Measurements from ENCODE around the gene AUTS2. TPM values are rescaled to one million over a fixed set of nuclear protein-coding genes. Genes with fewer than 3 reads are reported as not detected.

AUTS2 gene
- total and polyA plus RNA-seq, 2 of the 8 experiments (the other 6 are each of a cell fraction or from before 2014, with no cell fraction given), result 25.9 to 101 TPM

DNA sequence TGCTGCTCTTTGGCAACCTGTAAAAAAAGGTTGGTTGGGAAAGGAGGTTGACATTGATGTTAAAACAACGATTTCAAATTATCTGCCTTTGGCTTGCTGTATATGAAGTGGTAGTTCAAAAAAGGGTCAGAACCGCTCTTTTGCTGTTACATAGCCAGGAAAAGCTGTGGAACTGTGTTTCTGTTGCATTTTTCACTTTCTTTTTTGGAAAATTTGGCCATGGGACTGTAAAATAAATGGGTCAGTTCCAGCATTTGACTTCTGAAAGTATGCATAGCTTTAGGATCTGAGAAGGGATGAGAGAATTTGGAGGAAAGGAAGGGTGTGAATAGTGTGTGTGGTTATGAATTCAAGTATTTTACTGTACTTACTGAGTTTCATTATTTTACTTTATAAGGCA, 7.3 kb downstream of the AUTS2 start:
- no peak overlapping the region for H3K14ac ChIP-seq (ENCODE audit: insufficient read length)
- peaks cover 2% of the 10 kb centered on the region; the same call in 1 of the 2 replicates for H3K79me1 ChIP-seq (ENCODE audit: low read depth, low read length)
- no peak for FAIRE-seq
- H2BK12ac ChIP-seq (ENCODE audit: low read depth, low read length), result no peak overlapping the region
- H3K4me2 ChIP-seq (ENCODE audit: insufficient read depth in 1 of 2, low read depth in 2 of 2, low read length in 2 of 2), result no peak overlapping the region
- peaks cover 28 to 41% of the 10 kb centered on the region in 2 experiments for H4K20me1 ChIP-seq (replicated peaks in 1 of 2; ENCODE audit: control insufficient read depth in 1 of 2, insufficient read depth in 2 of 2, low read length in 2 of 2)
- H3K9me3 ChIP-seq (ENCODE audit: insufficient read depth in 2 of 2, low read depth in 1 of 2, low read length in 1 of 2), result no peaks in the 10 kb centered on the region
- H3K27ac ChIP-seq (ENCODE audit: low read depth, low read length), result no peak overlapping the region
- WGBS, 2 experiments (ENCODE audit: extremely low coverage in 1 of 2, insufficient coverage in 1 of 2, insufficient read length in 1 of 2, insufficient replicate concordance in 2 of 2, low coverage in 1 of 2, low lambda C conversion rate in 2 of 2, missing lambda C conversion rate in 1 of 2), result 33% methylated on average over 2 of the region's 2 CpGs; no CpG with 5 or more reads in 1 of the 2 experiments
- H3K23me2 ChIP-seq (ENCODE audit: low read depth, low read length), result peaks cover 4% of the 10 kb centered on the region; the same call in 1 of the 2 replicates
- H2BK20ac ChIP-seq (ENCODE audit: low read length), result no peak overlapping the region
- H3K4ac ChIP-seq (replicated peaks; ENCODE audit: insufficient read length, low read depth, low read length), result no peak overlapping the region
- H4K91ac ChIP-seq (replicated peaks; ENCODE audit: insufficient read length, low read length), result no peak overlapping the region
- H3K4me3 ChIP-seq (ENCODE audit: extremely low read depth in 1 of 4, insufficient read depth in 2 of 4, low read depth in 3 of 4, low read length in 4 of 4), result no peak overlapping the region
- no peak overlapping the region for H4K8ac ChIP-seq (ENCODE audit: extremely low read depth, insufficient read depth, low read length)
- ChIA-PET POLR2A (ENCODE audit: partially characterized antibody) (no interaction called here), CTCF (ENCODE audit: partially characterized antibody) (no interaction called here)
- H2BK15ac ChIP-seq (ENCODE audit: low read length), result no peak overlapping the region
- H3K23ac ChIP-seq (ENCODE audit: insufficient read length), result no peak overlapping the region
- H2BK5ac ChIP-seq (ENCODE audit: low read depth, low read length), result no peak overlapping the region
- H3K56ac ChIP-seq (replicated peaks; ENCODE audit: insufficient read length, low read depth, low read length), result no peak overlapping the region
- H4K5ac ChIP-seq (ENCODE audit: insufficient read length, low read depth, low read length), result no peak overlapping the region
- H3K36me3 ChIP-seq (ENCODE audit: control insufficient read depth in 2 of 4, insufficient read depth in 4 of 4, low read length in 3 of 4), result no peaks in the 10 kb centered on the region; a peak in 1 of 8 replicates
- H3K18ac ChIP-seq (ENCODE audit: extremely low read depth, low read length), result no peak overlapping the region
- H2BK120ac ChIP-seq (replicated peaks; ENCODE audit: low read depth, low read length), result no peak overlapping the region
- no peak overlapping the region for H2AFZ ChIP-seq (ENCODE audit: low read length)
- no peak overlapping the region for H3K9ac ChIP-seq (replicated peaks in 1 of 4; ENCODE audit: extremely low read depth in 1 of 4, low read depth in 3 of 4, low read length in 3 of 4)
- no peak overlapping the region for H2AK5ac ChIP-seq (ENCODE audit: low read depth, low read length)
- H3K4me1 ChIP-seq (replicated peaks in 1 of 4; ENCODE audit: control insufficient read depth in 3 of 4, insufficient read depth in 4 of 4, low read length in 3 of 4), result peaks cover 0 to 11% (median 3%) of the 10 kb centered on the region in 4 experiments; a peak in 4 of 7 replicates
- peaks cover 0 to 7% of the 10 kb centered on the region in 2 experiments; a peak in 1 of 4 replicates for H3K79me2 ChIP-seq (ENCODE audit: control insufficient read depth in 1 of 2, insufficient read depth in 2 of 2, low read length in 2 of 2)
- no peak for DNase-seq (ENCODE audit: low read depth in 1 of 2, low spot score in 2 of 2)
- H3K27me3 ChIP-seq (replicated peaks in 1 of 4; ENCODE audit: control insufficient read depth in 3 of 4, extremely low read depth in 1 of 4, insufficient read depth in 3 of 4, low read length in 3 of 4), result peaks cover 84 to 98% (median 92%) of the 10 kb centered on the region in 4 experiments
- TF ChIP-seq CBX8 (IDR thresholded peaks at IDR 0.05; ENCODE audit: borderline replicate concordance, low read depth, low read length) (no peak), BCL11A (IDR thresholded peaks at IDR 0.05; ENCODE audit: low read depth in 2 of 2, low read length in 2 of 2) (no peak), RNF2 (IDR thresholded peaks at IDR 0.05; ENCODE audit: borderline replicate concordance, low read depth, low read length, missing control alignments, poor library complexity, severe bottlenecking) (peak; percentile 16), EZH2 (IDR thresholded peaks at IDR 0.05; ENCODE audit: low read depth, low read length, severe bottlenecking) (peak; percentile 7), RFX5 (IDR thresholded peaks at IDR 0.05; ENCODE audit: borderline replicate concordance, low read depth, low read length) (no peak), SUZ12 (IDR thresholded peaks at IDR 0.05; ENCODE audit: low read length) (peak; percentile 29; the same call in 1 of the 2 replicates)
